Neural progenitor cell (in vitro differentiated cells): ENCODE data around the gene DDX31.
A peak's percentile ranks its signal among the peaks of the same experiment; 100 is the strongest.

Source experiments
- CTCF ChIP-seq: fragments of 200-600 bp; sonication (generic); IDR thresholded peaks from 2 replicates; pipeline ENCODE4 v1.5.1; 2017; ENCODE audit warnings: antibody characterized with exemption, mild to moderate bottlenecking
- EZH2 ChIP-seq: fragments of 200-600 bp; sonication (generic); IDR thresholded peaks from 2 replicates; pipeline ENCODE4 v1.6.1; 2017; ENCODE audit warnings: antibody characterized with exemption, mild to moderate bottlenecking, moderate library complexity
- EZH2phosphoT487 ChIP-seq: fragments of 200-600 bp; sonication (generic); IDR thresholded peaks from 2 replicates; pipeline ENCODE4 v1.6.1; 2017; ENCODE audit warnings: antibody characterized with exemption

DNA sequence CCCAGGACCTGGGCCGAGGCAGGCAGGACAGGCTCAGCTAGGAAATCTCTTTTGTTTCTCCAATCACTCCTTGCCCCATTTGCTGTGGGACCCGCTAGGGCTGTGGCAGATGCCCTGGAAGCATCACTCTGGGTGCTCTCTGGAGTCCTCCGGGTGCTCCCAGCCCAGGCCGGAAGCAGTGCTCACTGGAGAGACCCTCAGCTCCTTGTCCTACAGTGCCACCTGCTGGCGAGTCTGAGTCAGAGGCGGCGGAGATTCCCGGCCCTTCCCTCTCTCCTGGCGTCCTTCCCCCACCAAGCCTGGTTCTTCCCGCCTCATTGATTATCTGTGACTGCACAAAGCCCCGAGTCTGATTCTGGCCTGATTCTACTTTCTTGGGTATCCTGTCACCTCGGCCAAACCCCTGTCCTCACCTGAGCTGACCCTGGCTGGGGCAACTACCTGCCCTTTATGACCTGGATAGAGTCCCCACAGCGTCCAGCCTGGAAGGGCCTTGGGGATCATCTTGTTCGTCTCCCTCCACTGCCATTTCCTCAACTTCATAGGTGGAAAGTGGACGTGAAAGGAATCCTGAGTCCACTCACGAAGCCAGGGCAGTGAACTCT is 94.7 kb downstream of the DDX31 start:
- TF ChIP-seq CTCF (peak; percentile 94), EZH2 (peak; percentile 59), EZH2phosphoT487 (no peak)
